GM21528 (cell line): ENCODE results near the gene HOXA13.

Source experiments
- ATAC-seq: cut with Tn5 transposase; IDR thresholded peaks from one replicate; pipeline ENCODE4 v1.9.1; 2021; ENCODE audit warnings: mild to moderate bottlenecking, moderate library complexity; ENCODE audit not compliant: unreplicated experiment, low FRiP score

Gene HOXA13

GRCh38 chr7:27161214-27161720, 38.6 kb downstream of the HOXA13 start:
- no peak for ATAC-seq

GRCh38 chr7:27160546-27161213, 39.2 kb downstream of the HOXA13 start:
- no peak for ATAC-seq

- no peak for ATAC-seq
Observed at GRCh38 chr7:27160145-27160545, 39.7 kb downstream of the HOXA13 start.

GRCh38 chr7:27159266-27160144, 40.4 kb downstream of the HOXA13 start:
- no peak for ATAC-seq

GRCh38 chr7:27158436-27159265, 41.2 kb downstream of the HOXA13 start:
- no peak for ATAC-seq

GRCh38 chr7:27157702-27158431, 42.0 kb downstream of the HOXA13 start:
- ATAC-seq, result no peak

- ATAC-seq, result no peak
Observed at GRCh38 chr7:27156916-27157701, 42.8 kb downstream of the HOXA13 start.

GRCh38 chr7:27156508-27156898, 43.4 kb downstream of the HOXA13 start, which contains the start of gene HOXA7:
TSS of gene HOXA7 (minus strand) at chr7:27156675. CDS start at chr7:27156545, 130 bp downstream.
- ATAC-seq, result no peak

GRCh38 chr7:27155816-27156507, 43.9 kb downstream of the HOXA13 start:
- no peak for ATAC-seq

GRCh38 chr7:27154901-27155815, 44.7 kb downstream of the HOXA13 start:
- no peak for ATAC-seq

GRCh38 chr7:27154369-27154768, 45.5 kb downstream of the HOXA13 start:
- no peak for ATAC-seq

- ATAC-seq, result no peak
Observed at GRCh38 chr7:27153526-27153925, 46.4 kb downstream of the HOXA13 start.

- ATAC-seq, result no peak
Observed at GRCh38 chr7:27152816-27153442, 47.0 kb downstream of the HOXA13 start.

GRCh38 chr7:27151931-27152815, 47.7 kb downstream of the HOXA13 start, which contains the start of gene HOXA3:
TSS of gene HOXA3 (minus strand) at chr7:27152583. CDS start at chr7:27110640, 41,943 bp downstream.
- no peak for ATAC-seq

GRCh38 chr7:27151341-27151930, 48.5 kb downstream of the HOXA13 start:
- ATAC-seq, result no peak
